ENCODE data around the gene PCDH9. TPM values are rescaled to one million over a fixed set of nuclear protein-coding genes. Genes with fewer than 3 reads are reported as not detected.
"Not testable (repeated sequence)": the region's sequence is repeated elsewhere in the genome, so short reads cannot be mapped to it uniquely, and the experiment has no call there.

Gene PCDH9
- total RNA-seq, 1 donor from 2014 or later, result 3.7 TPM

GRCh38 chr13:66266348-66266747 lies 963.8 kb downstream of the PCDH9 start:
- Histone ChIP-seq H3K27ac (no peak overlapping the region), H3K27me3 (no peaks in the 10 kb centered on the region), H3K4me1 (no peaks in the 10 kb centered on the region), H3K36me3 (no peaks in the 10 kb centered on the region), H3K9me3 (no peaks in the 10 kb centered on the region), H3K4me3 (no peak overlapping the region)
- intact Hi-C loops (cut with DNase I), result no loop called here
- no peak for TF ChIP-seq POLR2A (IDR thresholded peaks at IDR 0.05)
- no peak for TF ChIP-seq POLR2AphosphoS5 (IDR thresholded peaks at IDR 0.05; ENCODE audit: insufficient read depth in 1 of 2, low read depth in 1 of 2)
- no peak for TF ChIP-seq CTCF (IDR thresholded peaks at IDR 0.05)
- DNase-seq (ENCODE audit: extremely low spot score in 2 of 2), result no peak

- H3K4me3 ChIP-seq, result no peak overlapping the region
- no peaks in the 10 kb centered on the region for H3K4me1 ChIP-seq
- H3K27me3 ChIP-seq, result no peaks in the 10 kb centered on the region
- no peak for DNase-seq (ENCODE audit: extremely low spot score in 2 of 2)
- no peaks in the 10 kb centered on the region for H3K9me3 ChIP-seq
- intact Hi-C loops (cut with DNase I), result no loop called here
- TF ChIP-seq POLR2AphosphoS5 (IDR thresholded peaks at IDR 0.05; ENCODE audit: insufficient read depth in 1 of 2, low read depth in 1 of 2) (no peak), CTCF (IDR thresholded peaks at IDR 0.05) (no peak), POLR2A (IDR thresholded peaks at IDR 0.05) (no peak)
- no peak overlapping the region for H3K27ac ChIP-seq
- H3K36me3 ChIP-seq, result no peaks in the 10 kb centered on the region
Observed at GRCh38 chr13:66265371-66265770, 964.8 kb downstream of the PCDH9 start.

- TF ChIP-seq POLR2AphosphoS5 (IDR thresholded peaks at IDR 0.05; ENCODE audit: insufficient read depth in 1 of 2, low read depth in 1 of 2) (no peak), CTCF (IDR thresholded peaks at IDR 0.05) (no peak), POLR2A (IDR thresholded peaks at IDR 0.05) (no peak)
- DNase-seq (ENCODE audit: extremely low spot score in 2 of 2), result no peak
- Histone ChIP-seq H3K4me1 (no peaks in the 10 kb centered on the region), H3K27me3 (no peaks in the 10 kb centered on the region), H3K9me3 (no peaks in the 10 kb centered on the region), H3K36me3 (no peaks in the 10 kb centered on the region), H3K4me3 (no peak overlapping the region), H3K27ac (no peak overlapping the region)
- intact Hi-C loops (cut with DNase I), result no loop called here
Observed at GRCh38 chr13:66264971-66265370, 965.2 kb downstream of the PCDH9 start.

GRCh38 chr13:66262330-66262729 lies 967.8 kb downstream of the PCDH9 start:
- Histone ChIP-seq H3K36me3 (no peaks in the 10 kb centered on the region), H3K27ac (no peak overlapping the region), H3K4me3 (no peak overlapping the region), H3K9me3 (no peaks in the 10 kb centered on the region), H3K27me3 (no peaks in the 10 kb centered on the region), H3K4me1 (no peaks in the 10 kb centered on the region)
- TF ChIP-seq CTCF (IDR thresholded peaks at IDR 0.05), result no peak
- TF ChIP-seq POLR2A (IDR thresholded peaks at IDR 0.05), result no peak
- no peak for TF ChIP-seq POLR2AphosphoS5 (IDR thresholded peaks at IDR 0.05; ENCODE audit: insufficient read depth in 1 of 2, low read depth in 1 of 2)
- intact Hi-C loops (cut with DNase I), result no loop called here
- DNase-seq (ENCODE audit: extremely low spot score in 2 of 2), result no peak

- H3K9me3 ChIP-seq; DNase-seq (ENCODE audit: extremely low spot score in 2 of 2); H3K27me3 ChIP-seq; H3K4me1 ChIP-seq; H3K4me3 ChIP-seq; H3K27ac ChIP-seq; intact Hi-C loops (cut with DNase I); H3K36me3 ChIP-seq: not testable (repeated sequence)
Observed at GRCh38 chr13:66259426-66259825, 970.7 kb downstream of the PCDH9 start.

Small RNA genes lying within 50 kb of the gene (small RNA-seq; reads per million reads assigned to genes)
- gene RNU7-87P, result not detected
